ENCODE results near the gene C4orf51. TPM values are rescaled to one million over a fixed set of nuclear protein-coding genes. Genes with fewer than 3 reads are reported as not detected.

The C4orf51 gene
- total RNA-seq, 1 donor from 2014 or later: not detected

DNA sequence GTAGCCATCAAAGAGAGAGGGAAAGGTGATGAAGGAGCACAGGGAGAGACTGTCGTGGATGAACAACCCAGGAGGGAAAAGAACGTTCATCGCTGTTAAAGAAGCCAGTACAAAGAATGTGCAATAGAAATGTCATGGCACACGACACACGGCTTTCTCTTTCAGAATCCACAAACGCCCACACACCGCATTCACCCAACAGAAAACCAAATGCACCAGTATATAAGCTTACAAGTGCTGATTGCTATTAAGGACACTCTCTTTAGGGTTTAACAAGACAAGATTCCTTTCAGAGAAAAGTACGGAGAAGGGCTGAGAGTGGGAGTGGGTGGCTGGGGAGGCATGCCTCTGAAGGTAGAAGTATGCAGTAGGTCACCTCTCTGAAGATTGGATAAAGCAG lies 80.2 kb downstream of the C4orf51 start:
- H3K4me1 Mint-ChIP-seq: no peaks in the 10 kb centered on the region
- POLR2A ChIA-PET: no interaction called here

DNA sequence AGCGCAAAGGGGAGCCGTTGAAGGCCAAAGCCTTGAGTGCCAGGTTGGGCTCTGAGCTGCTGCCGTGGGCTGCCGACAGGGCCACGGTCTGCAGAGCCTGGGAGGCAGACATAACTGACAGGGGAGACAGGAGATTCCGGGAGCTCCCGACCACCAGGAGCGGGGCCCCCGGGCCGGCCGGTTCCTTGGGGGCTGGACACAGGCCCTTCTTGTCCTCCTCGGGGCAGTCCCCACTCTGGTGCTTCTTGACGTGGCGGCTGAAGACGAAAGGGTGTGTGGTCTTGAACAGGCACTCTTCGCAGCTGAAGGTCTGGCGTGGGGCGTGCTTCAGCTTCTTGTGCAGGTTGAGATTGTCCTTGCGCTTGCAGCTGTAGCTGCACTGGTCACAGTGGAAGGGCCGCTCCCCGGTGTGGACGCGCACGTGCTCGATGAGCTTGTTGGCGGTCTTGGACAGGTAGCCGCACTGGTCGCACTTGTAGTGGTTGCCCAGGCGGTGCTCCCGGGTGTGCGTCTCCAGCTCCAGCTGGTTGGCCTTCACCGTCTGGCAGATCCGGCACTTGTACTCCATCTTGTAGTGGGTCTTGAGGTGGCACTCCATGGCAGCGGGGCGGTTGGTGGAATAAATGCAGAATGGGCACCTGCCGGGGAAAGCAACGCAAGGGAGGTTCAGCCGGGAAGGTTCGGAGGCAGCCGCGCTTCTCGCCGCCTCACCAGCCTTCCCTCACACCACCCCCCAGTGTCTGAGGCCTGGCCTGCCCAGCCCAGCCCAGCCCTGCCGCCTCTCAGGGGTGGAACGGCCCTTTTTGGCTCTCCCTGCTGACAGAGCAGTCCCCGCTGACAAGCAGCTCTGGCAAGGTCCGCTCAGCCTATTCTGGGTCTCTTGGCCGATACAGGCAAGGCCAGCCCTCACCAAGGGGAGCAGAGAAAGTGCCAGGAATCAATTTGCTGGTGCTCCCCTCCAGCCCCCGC lies 81.3 kb downstream of the C4orf51 start:
- ChIA-PET CTCF (no interaction called here), POLR2A (no interaction called here)
- no peak for ATAC-seq (ENCODE audit: low read depth)
- intact Hi-C loops (cut with micrococcal nuclease): no loop called here
- Mint-ChIP-seq H3K27ac (no peak overlapping the region), H3K9me3 (no peaks in the 10 kb centered on the region), H3K4me1 (no peaks in the 10 kb centered on the region), H3K4me3 (no peak overlapping the region), H3K27me3 (no peaks in the 10 kb centered on the region), H3K36me3 (ENCODE audit: low read depth) (peaks cover 73% of the 10 kb centered on the region)
- no peak for DNase-seq
- TF ChIP-seq, protein P1, sequence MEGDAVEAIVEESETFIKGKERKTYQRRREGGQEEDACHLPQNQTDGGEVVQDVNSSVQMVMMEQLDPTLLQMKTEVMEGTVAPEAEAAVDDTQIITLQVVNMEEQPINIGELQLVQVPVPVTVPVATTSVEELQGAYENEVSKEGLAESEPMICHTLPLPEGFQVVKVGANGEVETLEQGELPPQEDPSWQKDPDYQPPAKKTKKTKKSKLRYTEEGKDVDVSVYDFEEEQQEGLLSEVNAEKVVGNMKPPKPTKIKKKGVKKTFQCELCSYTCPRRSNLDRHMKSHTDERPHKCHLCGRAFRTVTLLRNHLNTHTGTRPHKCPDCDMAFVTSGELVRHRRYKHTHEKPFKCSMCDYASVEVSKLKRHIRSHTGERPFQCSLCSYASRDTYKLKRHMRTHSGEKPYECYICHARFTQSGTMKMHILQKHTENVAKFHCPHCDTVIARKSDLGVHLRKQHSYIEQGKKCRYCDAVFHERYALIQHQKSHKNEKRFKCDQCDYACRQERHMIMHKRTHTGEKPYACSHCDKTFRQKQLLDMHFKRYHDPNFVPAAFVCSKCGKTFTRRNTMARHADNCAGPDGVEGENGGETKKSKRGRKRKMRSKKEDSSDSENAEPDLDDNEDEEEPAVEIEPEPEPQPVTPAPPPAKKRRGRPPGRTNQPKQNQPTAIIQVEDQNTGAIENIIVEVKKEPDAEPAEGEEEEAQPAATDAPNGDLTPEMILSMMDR (IDR thresholded peaks at IDR 0.05): no peak

More for the DNA sequence above, 80.2 kb downstream of the C4orf51 start:
- DNase-seq (no peak), ATAC-seq (ENCODE audit: low read depth) (no peak)
- Mint-ChIP-seq H3K36me3 (ENCODE audit: low read depth) (peaks cover 62% of the 10 kb centered on the region), H3K27ac (no peak overlapping the region), H3K27me3 (no peaks in the 10 kb centered on the region), H3K4me3 (no peak overlapping the region), H3K9me3 (no peaks in the 10 kb centered on the region)
- TF ChIP-seq, protein P1 (IDR thresholded peaks at IDR 0.05): no peak
- CTCF ChIA-PET: no interaction called here
- intact Hi-C loops (cut with micrococcal nuclease): no loop called here

DNA sequence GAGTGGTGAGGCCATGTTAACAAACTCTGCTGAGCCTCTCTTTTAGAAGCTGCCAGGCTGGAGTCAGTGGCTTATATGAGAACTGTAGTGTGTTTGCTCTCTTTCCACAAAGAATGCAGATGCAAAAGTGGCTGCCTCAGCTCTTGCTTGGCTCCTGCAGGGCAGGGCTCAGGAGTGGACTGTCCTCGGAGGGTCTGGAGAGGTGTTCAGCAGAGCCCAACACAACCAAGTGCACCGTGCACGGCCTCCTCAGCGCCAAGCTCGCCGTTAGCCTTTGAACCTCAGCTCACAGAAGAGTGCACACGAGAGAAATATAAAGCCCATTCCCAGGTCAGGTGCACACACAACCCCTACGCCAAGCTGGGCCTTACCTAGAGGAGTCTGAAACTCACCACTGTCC lies 82.8 kb downstream of the C4orf51 start:
- intact Hi-C loops (cut with micrococcal nuclease): no loop called here
- CTCF ChIA-PET: no interaction called here
- no peaks in the 10 kb centered on the region for H3K27me3 Mint-ChIP-seq
- H3K9me3 Mint-ChIP-seq: peaks cover 5% of the 10 kb centered on the region
- DNase-seq (no peak), ATAC-seq (ENCODE audit: low read depth) (no peak)
- H3K36me3 Mint-ChIP-seq (ENCODE audit: low read depth): peaks cover 88% of the 10 kb centered on the region
- H3K4me3 Mint-ChIP-seq: no peak overlapping the region
- no peaks in the 10 kb centered on the region for H3K4me1 Mint-ChIP-seq
- TF ChIP-seq, protein P1 (IDR thresholded peaks at IDR 0.05): no peak
- no peak overlapping the region for H3K27ac Mint-ChIP-seq
- POLR2A ChIA-PET: no interaction called here

DNA sequence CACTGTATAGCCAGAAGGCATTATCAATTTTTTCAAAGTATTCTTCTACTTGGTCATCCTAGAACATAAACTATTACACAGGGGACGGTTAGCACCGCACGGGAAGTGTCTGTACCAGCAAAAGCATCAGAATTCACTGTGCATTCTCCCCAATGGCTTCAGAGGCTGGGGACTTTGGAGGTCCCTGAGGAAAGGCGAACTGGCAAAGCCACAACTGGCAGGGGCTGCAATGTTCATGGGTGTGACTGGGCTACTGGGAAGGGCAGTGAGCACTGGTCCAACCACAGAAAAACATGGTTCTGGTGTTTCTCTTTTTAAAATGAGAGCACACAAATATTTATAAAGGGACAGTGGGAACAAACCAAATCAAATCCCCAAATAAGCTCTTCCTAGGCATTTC lies 83.5 kb downstream of the C4orf51 start:
- H3K27ac Mint-ChIP-seq: no peak overlapping the region
- H3K9me3 Mint-ChIP-seq: peaks cover 10% of the 10 kb centered on the region
- H3K4me1 Mint-ChIP-seq: no peaks in the 10 kb centered on the region
- no peak for ATAC-seq (ENCODE audit: low read depth)
- H3K27me3 Mint-ChIP-seq: no peaks in the 10 kb centered on the region
- ChIA-PET POLR2A (no interaction called here), CTCF (no interaction called here)
- TF ChIP-seq, protein P1 (IDR thresholded peaks at IDR 0.05): no peak
- peaks cover 95% of the 10 kb centered on the region for H3K36me3 Mint-ChIP-seq (ENCODE audit: low read depth)
- DNase-seq: no peak
- intact Hi-C loops (cut with micrococcal nuclease): no loop called here
- no peak overlapping the region for H3K4me3 Mint-ChIP-seq

DNA sequence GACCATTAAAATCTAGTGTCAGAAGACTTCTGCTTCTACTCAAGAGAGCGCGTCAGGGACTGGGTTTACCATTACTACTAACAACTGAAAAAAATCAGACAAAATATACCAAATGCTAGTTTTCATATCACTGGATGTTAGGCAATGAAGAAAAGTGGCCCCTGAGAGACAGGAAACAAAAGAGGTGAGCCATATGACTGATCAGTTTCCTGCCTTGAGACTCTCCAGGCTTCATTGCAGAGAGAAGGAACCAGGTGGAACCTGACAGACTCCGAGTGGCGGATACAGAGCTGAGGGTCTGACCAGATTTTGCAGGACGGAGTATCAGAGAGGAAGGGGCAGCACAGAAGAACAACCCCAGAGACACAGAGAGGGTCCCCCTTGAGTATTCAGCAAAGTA lies 86.3 kb downstream of the C4orf51 start:
- ChIA-PET CTCF (no interaction called here), POLR2A (no interaction called here)
- DNase-seq (no peak), ATAC-seq (ENCODE audit: low read depth) (no peak)
- Mint-ChIP-seq H3K27me3 (no peaks in the 10 kb centered on the region), H3K4me3 (no peak overlapping the region), H3K9me3 (peaks cover 11% of the 10 kb centered on the region), H3K27ac (no peak overlapping the region), H3K4me1 (no peaks in the 10 kb centered on the region), H3K36me3 (ENCODE audit: low read depth) (peaks cover 79% of the 10 kb centered on the region)
- TF ChIP-seq, protein P1 (IDR thresholded peaks at IDR 0.05): no peak
- intact Hi-C loops (cut with micrococcal nuclease): no loop called here
